ENCODE results near the gene DENND11.
A peak's percentile ranks its signal among the peaks of the same experiment; 100 is the strongest.
"Not testable (repeated sequence)": the region's sequence is repeated elsewhere in the genome, so short reads cannot be mapped to it uniquely, and the experiment has no call there.

The DENND11 gene

GRCh38 chr7:141706239-141707064 lies 4.5 kb upstream of the DENND11 start:
- DNase-seq = no peak

- no peak for DNase-seq
Measured at GRCh38 chr7:141704741-141705140, 2.8 kb upstream of the DENND11 start.

- DNase-seq = no peak
Measured at GRCh38 chr7:141704112-141704511, 2.1 kb upstream of the DENND11 start.

GRCh38 chr7:141702892-141703291 lies 926 bp upstream of the DENND11 start:
- DNase-seq = no peak

- peak; percentile 32 to 83 (median 64) for DNase-seq
Measured at GRCh38 chr7:141701489-141702046, 398 bp downstream of the DENND11 start.

GRCh38 chr7:141700848-141701371 lies 1.1 kb downstream of the DENND11 start:
- no peak for DNase-seq

GRCh38 chr7:141700296-141700847 lies 1.6 kb downstream of the DENND11 start:
- DNase-seq = no peak

- no peak for DNase-seq
Measured at GRCh38 chr7:141699860-141700259, 2.1 kb downstream of the DENND11 start.

GRCh38 chr7:141698247-141699015 lies 3.5 kb downstream of the DENND11 start:
- no peak for DNase-seq

GRCh38 chr7:141697211-141697871 lies 4.6 kb downstream of the DENND11 start:
- DNase-seq = no peak

GRCh38 chr7:141696348-141696747 lies 5.6 kb downstream of the DENND11 start:
- no peak for DNase-seq

- no peak for DNase-seq
Measured at GRCh38 chr7:141695803-141696289, 6.1 kb downstream of the DENND11 start.

- no peak for DNase-seq
Measured at GRCh38 chr7:141693082-141693481, 8.9 kb downstream of the DENND11 start.

- no peak for DNase-seq
Measured at GRCh38 chr7:141691961-141692360, 10.0 kb downstream of the DENND11 start.

GRCh38 chr7:141691540-141691939 lies 10.4 kb downstream of the DENND11 start:
- DNase-seq = no peak

GRCh38 chr7:141689072-141689825 lies 12.7 kb downstream of the DENND11 start:
- DNase-seq = not testable (repeated sequence)

- DNase-seq = no peak
Measured at GRCh38 chr7:141688043-141688442, 13.9 kb downstream of the DENND11 start.

- no peak for DNase-seq
Measured at GRCh38 chr7:141686670-141687069, 15.3 kb downstream of the DENND11 start.

GRCh38 chr7:141686074-141686473 lies 15.9 kb downstream of the DENND11 start:
- DNase-seq = no peak

- DNase-seq = no peak
Measured at GRCh38 chr7:141685285-141686023, 16.5 kb downstream of the DENND11 start.

GRCh38 chr7:141679014-141679413 lies 23.0 kb downstream of the DENND11 start:
- DNase-seq = peak in 1 of 5 experiments; percentile 81

Measured in T-helper 2 cell (primary cell).